Measurements from ENCODE around the gene C1orf53.

The C1orf53 gene

DNA sequence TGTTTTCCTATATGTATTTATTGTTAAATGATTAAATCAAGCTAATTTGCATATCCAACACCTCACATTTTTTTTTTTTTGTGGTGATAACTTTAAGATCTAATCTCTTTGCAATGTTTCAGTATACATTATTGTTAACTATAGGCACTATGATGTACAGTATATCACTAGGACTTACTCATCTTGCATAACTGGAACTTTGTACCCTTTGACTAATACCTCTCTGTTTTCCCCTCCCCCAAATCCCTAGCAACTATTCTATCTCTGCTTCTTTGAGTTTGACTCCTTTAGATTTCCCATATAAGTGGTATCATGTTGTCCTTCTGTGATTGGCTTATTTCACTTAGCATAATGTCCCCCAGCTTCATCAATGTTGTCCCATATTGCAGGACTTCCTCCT lies 9.7 kb upstream of the C1orf53 start:
- H3K27ac ChIP-seq (ENCODE audit: insufficient read depth in 1 of 2, low read depth in 1 of 2, low read length in 2 of 2, poor library complexity in 1 of 2, severe bottlenecking in 2 of 2), result no peak overlapping the region
- H3K4me3 ChIP-seq (ENCODE audit: control insufficient read depth in 1 of 7, extremely low read depth in 1 of 7, insufficient read depth in 4 of 7, low read depth in 2 of 7, low read length in 6 of 7), result no peak overlapping the region
- H3K36me3 ChIP-seq (ENCODE audit: control insufficient read depth in 4 of 4, insufficient read depth in 4 of 4, low read length in 3 of 4), result no peaks in the 10 kb centered on the region
- peaks cover 0 to 3% (median 0%) of the 10 kb centered on the region in 5 experiments for H3K9me3 ChIP-seq (ENCODE audit: control extremely low read depth in 1 of 5, control insufficient read depth in 4 of 5, insufficient read depth in 2 of 5, low read depth in 1 of 5, low read length in 4 of 5)
- CTCF ChIA-PET, result interaction anchor here (0.7 to 1.6 kb wide), 2 partner anchors 17 to 33 kb away, joined by 3 read pairs; no protein-coding TSS in a partner anchor
- H3K27me3 ChIP-seq (replicated peaks in 2 of 5; ENCODE audit: control insufficient read depth in 4 of 5, insufficient read depth in 5 of 5, low read length in 4 of 5), result peaks cover 0 to 6% (median 0%) of the 10 kb centered on the region in 5 experiments
- no peaks in the 10 kb centered on the region for H3K4me1 ChIP-seq (ENCODE audit: control extremely low read depth in 1 of 4, control insufficient read depth in 4 of 4, insufficient read depth in 4 of 4, low read length in 3 of 4)
- DNase-seq, result no peak
- POLR2A ChIA-PET, result no interaction called here

DNA sequence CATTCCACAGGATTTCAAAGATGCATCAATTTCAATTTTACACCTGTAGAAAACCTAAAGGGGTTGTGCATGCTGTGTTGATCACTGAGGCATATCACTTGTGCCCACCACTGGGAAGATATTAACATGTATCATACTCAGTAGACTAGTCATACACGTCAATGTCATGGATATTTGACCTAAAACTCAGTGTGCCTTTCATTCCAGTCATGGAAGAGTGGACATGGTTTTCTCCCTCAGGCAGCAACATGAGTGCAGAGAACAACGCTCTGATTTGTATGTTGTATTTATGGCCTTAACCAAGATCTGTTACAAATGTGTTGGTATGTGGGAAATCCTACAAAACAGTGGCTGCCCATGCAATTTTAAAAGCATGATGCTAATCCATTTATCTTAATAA lies 6.1 kb upstream of the C1orf53 start:
- no peak overlapping the region for H3K4me3 ChIP-seq (ENCODE audit: control insufficient read depth in 1 of 7, extremely low read depth in 1 of 7, insufficient read depth in 4 of 7, low read depth in 2 of 7, low read length in 6 of 7)
- H3K27me3 ChIP-seq (replicated peaks in 2 of 5; ENCODE audit: control insufficient read depth in 4 of 5, insufficient read depth in 5 of 5, low read length in 4 of 5), result peaks cover 0 to 27% (median 5%) of the 10 kb centered on the region in 5 experiments
- H3K4me1 ChIP-seq (ENCODE audit: control extremely low read depth in 1 of 4, control insufficient read depth in 4 of 4, insufficient read depth in 4 of 4, low read length in 3 of 4), result no peaks in the 10 kb centered on the region
- WGBS (ENCODE audit: insufficient coverage), result 100% methylated on average over 1 of the region's 2 CpGs
- CTCF ChIA-PET, result no interaction called here
- POLR2A ChIA-PET, result no interaction called here
- no peak for DNase-seq
- H3K27ac ChIP-seq (ENCODE audit: insufficient read depth in 1 of 2, low read depth in 1 of 2, low read length in 2 of 2, poor library complexity in 1 of 2, severe bottlenecking in 2 of 2), result no peak overlapping the region
- H3K36me3 ChIP-seq (ENCODE audit: control insufficient read depth in 4 of 4, insufficient read depth in 4 of 4, low read length in 3 of 4), result no peaks in the 10 kb centered on the region
- H3K9me3 ChIP-seq (ENCODE audit: control extremely low read depth in 1 of 5, control insufficient read depth in 4 of 5, insufficient read depth in 2 of 5, low read depth in 1 of 5, low read length in 4 of 5), result peaks cover 0 to 3% (median 0%) of the 10 kb centered on the region in 5 experiments

DNA sequence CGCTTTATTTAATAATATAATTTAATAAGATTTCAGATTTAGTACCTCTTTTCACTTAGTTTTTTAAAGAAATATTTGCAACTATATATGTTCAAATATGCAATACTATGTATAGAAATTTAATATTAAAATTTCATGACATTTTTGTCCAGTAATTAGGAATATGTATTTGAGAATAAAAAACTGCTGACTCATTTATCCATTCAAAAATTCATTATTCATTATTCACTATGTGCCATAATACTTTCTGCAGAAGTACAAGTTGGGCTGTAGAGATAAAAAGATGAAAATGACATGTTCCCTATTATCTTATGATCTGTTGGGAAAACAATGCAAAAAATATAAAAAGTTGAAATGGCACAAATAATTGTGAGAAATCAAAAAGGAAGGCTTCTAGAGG lies 3.4 kb upstream of the C1orf53 start:
- POLR2A ChIA-PET, result no interaction called here
- Histone ChIP-seq H3K4me3 (ENCODE audit: control insufficient read depth in 1 of 7, extremely low read depth in 1 of 7, insufficient read depth in 4 of 7, low read depth in 2 of 7, low read length in 6 of 7) (no peak overlapping the region), H3K9me3 (ENCODE audit: control extremely low read depth in 1 of 5, control insufficient read depth in 4 of 5, insufficient read depth in 2 of 5, low read depth in 1 of 5, low read length in 4 of 5) (peaks cover 0 to 3% (median 0%) of the 10 kb centered on the region in 5 experiments), H3K36me3 (ENCODE audit: control insufficient read depth in 4 of 4, insufficient read depth in 4 of 4, low read length in 3 of 4) (no peaks in the 10 kb centered on the region), H3K27me3 (replicated peaks in 2 of 5; ENCODE audit: control insufficient read depth in 4 of 5, insufficient read depth in 5 of 5, low read length in 4 of 5) (peaks cover under 1 to 48% (median 19%) of the 10 kb centered on the region in 5 experiments), H3K27ac (ENCODE audit: insufficient read depth in 1 of 2, low read depth in 1 of 2, low read length in 2 of 2, poor library complexity in 1 of 2, severe bottlenecking in 2 of 2) (no peak overlapping the region), H3K4me1 (ENCODE audit: control extremely low read depth in 1 of 4, control insufficient read depth in 4 of 4, insufficient read depth in 4 of 4, low read length in 3 of 4) (peaks cover 8 to 17% (median 12%) of the 10 kb centered on the region in 4 experiments)
- CTCF ChIA-PET, result no interaction called here
- WGBS (ENCODE audit: insufficient coverage), result no CpG with 5 or more reads among the region's 1 CpG
- DNase-seq, result no peak

DNA sequence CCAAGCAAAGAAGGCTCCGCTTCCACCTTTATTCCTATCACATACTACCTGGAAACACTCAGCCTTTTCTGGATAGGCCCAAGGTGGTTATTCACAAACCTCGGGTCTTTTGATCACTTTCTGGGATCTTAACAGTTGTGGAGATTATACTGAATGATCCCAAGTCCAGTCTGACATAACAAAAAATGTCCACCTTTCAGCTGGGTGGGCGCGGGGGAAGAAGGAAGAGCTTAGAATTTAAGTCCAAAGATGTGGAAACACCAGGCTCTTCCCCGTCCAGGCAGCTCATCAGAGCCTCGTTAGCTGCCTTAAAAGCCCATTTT lies 338 bp upstream of the C1orf53 start:
- peaks cover 7 to 77% (median 36%) of the 10 kb centered on the region in 5 experiments for H3K27me3 ChIP-seq (replicated peaks in 2 of 5; ENCODE audit: control insufficient read depth in 4 of 5, insufficient read depth in 5 of 5, low read length in 4 of 5)
- peak in 1 of 3 donors; percentile 49 for DNase-seq
- CTCF ChIA-PET, result interaction anchor here (1.9 to 11.3 kb wide), 3 partner anchors 17 to 287 kb away, joined by 8 to 136 read pairs (median 8); partner anchors contain the start of gene LHX9
- POLR2A ChIA-PET, result no interaction called here
- H3K4me3 ChIP-seq (ENCODE audit: control insufficient read depth in 1 of 7, extremely low read depth in 1 of 7, insufficient read depth in 4 of 7, low read depth in 2 of 7, low read length in 6 of 7), result peak overlapping the region; percentile 50 to 86 (median 77)
- WGBS (ENCODE audit: insufficient coverage), result 22% methylated on average over 6 of the region's 6 CpGs
- H3K27ac ChIP-seq (ENCODE audit: insufficient read depth in 1 of 2, low read depth in 1 of 2, low read length in 2 of 2, poor library complexity in 1 of 2, severe bottlenecking in 2 of 2), result no peak overlapping the region
- H3K4me1 ChIP-seq (ENCODE audit: control extremely low read depth in 1 of 4, control insufficient read depth in 4 of 4, insufficient read depth in 4 of 4, low read length in 3 of 4), result peaks cover 8 to 17% (median 12%) of the 10 kb centered on the region in 4 experiments
- no peaks in the 10 kb centered on the region for H3K36me3 ChIP-seq (ENCODE audit: control insufficient read depth in 4 of 4, insufficient read depth in 4 of 4, low read length in 3 of 4)
- H3K9me3 ChIP-seq (ENCODE audit: control extremely low read depth in 1 of 5, control insufficient read depth in 4 of 5, insufficient read depth in 2 of 5, low read depth in 1 of 5, low read length in 4 of 5), result no peaks in the 10 kb centered on the region

DNA sequence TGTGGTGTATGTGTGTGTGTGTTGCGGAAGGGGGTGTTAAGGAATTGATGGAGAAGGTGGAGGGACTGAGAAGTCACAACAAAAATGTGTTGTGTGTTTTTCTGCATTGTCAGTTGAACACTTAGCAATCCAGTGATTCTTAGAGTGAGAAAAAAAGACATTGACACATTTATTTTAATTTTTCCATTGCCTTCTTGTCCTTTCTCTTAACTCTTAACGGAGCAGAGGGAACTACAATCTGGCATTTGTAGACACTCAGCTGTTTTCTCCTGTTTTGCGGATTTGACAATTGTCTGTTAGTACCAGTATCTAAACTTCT lies 725 bp downstream of the C1orf53 start:
- H3K4me1 ChIP-seq (ENCODE audit: control extremely low read depth in 1 of 4, control insufficient read depth in 4 of 4, insufficient read depth in 4 of 4, low read length in 3 of 4), result peaks cover 8 to 17% (median 12%) of the 10 kb centered on the region in 4 experiments
- peak overlapping the region; percentile 17 to 86 (median 77) for H3K4me3 ChIP-seq (ENCODE audit: control insufficient read depth in 1 of 7, extremely low read depth in 1 of 7, insufficient read depth in 4 of 7, low read depth in 2 of 7, low read length in 6 of 7)
- H3K36me3 ChIP-seq (ENCODE audit: control insufficient read depth in 4 of 4, insufficient read depth in 4 of 4, low read length in 3 of 4), result no peaks in the 10 kb centered on the region
- no peak overlapping the region for H3K27ac ChIP-seq (ENCODE audit: insufficient read depth in 1 of 2, low read depth in 1 of 2, low read length in 2 of 2, poor library complexity in 1 of 2, severe bottlenecking in 2 of 2)
- CTCF ChIA-PET, result interaction anchor here (1.8 to 11.3 kb wide), 4 partner anchors 16 to 288 kb away, joined by 7 to 136 read pairs (median 8); partner anchors contain the start of gene LHX9
- no peaks in the 10 kb centered on the region for H3K9me3 ChIP-seq (ENCODE audit: control extremely low read depth in 1 of 5, control insufficient read depth in 4 of 5, insufficient read depth in 2 of 5, low read depth in 1 of 5, low read length in 4 of 5)
- POLR2A ChIA-PET, result no interaction called here
- H3K27me3 ChIP-seq (replicated peaks in 2 of 5; ENCODE audit: control insufficient read depth in 4 of 5, insufficient read depth in 5 of 5, low read length in 4 of 5), result peaks cover 8 to 83% (median 45%) of the 10 kb centered on the region in 5 experiments
- DNase-seq, result no peak
- 9% methylated on average over 3 of the region's 3 CpGs for WGBS (ENCODE audit: insufficient coverage)

DNA sequence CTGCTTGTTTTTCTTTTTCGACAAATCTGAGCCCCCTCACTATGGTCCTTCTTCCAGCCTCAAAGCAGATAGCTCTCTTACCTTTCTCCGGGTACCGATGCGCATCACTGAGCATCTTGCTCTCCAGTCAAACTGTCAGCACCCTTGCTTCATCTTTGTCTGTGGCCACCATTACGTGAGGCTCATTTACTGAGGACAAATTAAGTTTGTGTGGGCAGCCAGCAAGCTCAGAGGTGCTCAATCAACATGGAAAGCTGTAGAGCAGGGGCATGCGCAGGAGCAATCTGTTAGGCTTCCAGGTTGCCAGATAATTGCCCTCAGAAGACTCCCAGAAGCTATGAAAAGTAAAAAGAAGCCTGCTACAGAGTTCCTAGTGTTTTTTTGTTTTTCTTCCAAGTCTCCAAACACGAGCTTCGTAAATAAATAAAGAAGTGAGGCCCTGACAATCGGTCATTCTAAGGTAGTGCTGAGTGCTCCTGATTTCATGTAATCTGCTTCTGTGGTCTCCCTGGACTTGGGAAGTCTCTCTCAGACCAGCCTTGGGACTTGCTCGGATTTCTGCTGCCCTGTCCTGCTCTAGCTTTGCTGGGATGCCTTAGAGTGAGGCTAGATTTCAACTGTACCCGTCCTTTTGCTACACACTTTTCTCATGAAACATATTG lies 1.8 kb downstream of the C1orf53 start:
- Histone ChIP-seq H3K4me3 (ENCODE audit: control insufficient read depth in 1 of 7, extremely low read depth in 1 of 7, insufficient read depth in 4 of 7, low read depth in 2 of 7, low read length in 6 of 7) (no peak overlapping the region), H3K36me3 (ENCODE audit: control insufficient read depth in 4 of 4, insufficient read depth in 4 of 4, low read length in 3 of 4) (no peaks in the 10 kb centered on the region), H3K9me3 (ENCODE audit: control extremely low read depth in 1 of 5, control insufficient read depth in 4 of 5, insufficient read depth in 2 of 5, low read depth in 1 of 5, low read length in 4 of 5) (no peaks in the 10 kb centered on the region), H3K27me3 (replicated peaks in 2 of 5; ENCODE audit: control insufficient read depth in 4 of 5, insufficient read depth in 5 of 5, low read length in 4 of 5) (peaks cover 19 to 90% (median 56%) of the 10 kb centered on the region in 5 experiments), H3K4me1 (ENCODE audit: control extremely low read depth in 1 of 4, control insufficient read depth in 4 of 4, insufficient read depth in 4 of 4, low read length in 3 of 4) (peaks cover 8 to 20% (median 14%) of the 10 kb centered on the region in 4 experiments), H3K27ac (ENCODE audit: insufficient read depth in 1 of 2, low read depth in 1 of 2, low read length in 2 of 2, poor library complexity in 1 of 2, severe bottlenecking in 2 of 2) (no peak overlapping the region)
- POLR2A ChIA-PET, result no interaction called here
- DNase-seq, result peak in 1 of 3 donors; percentile 13
- WGBS (ENCODE audit: insufficient coverage), result 30% methylated on average over 9 of the region's 11 CpGs
- CTCF ChIA-PET, result interaction anchor here (1.8 to 11.3 kb wide), 5 partner anchors 15 to 289 kb away, joined by 7 to 136 read pairs (median 8); partner anchors contain the start of gene LHX9

DNA sequence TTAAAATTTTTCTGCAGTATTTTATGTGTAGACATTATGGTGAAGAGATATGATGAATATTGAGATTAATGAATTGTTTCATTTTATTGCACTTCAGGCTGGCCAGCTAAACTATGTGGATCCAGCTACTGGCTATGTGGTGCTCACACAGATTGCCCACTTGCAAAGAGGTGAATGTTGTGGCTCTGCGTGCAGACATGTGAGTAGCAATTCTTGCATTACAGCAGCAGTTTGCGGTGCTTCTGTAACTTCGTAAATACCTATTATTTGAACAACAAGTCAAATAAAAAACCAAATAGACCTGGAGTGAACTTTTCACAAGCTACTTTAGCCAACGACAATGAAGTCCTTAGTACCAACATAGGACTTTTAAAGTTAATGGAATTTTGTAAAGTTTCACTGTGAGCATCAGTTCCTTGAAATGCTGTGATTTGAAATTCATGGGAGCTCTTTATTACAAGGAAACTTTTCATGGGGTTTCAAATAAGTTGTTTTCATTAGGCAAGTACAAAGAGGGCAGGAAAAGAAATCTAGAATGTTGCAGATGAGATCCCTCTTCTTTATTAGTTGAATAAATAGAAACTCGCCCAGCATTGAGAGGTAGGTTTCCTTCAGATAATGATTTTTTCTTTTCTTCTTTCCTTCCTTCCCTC lies 3.4 kb downstream of the C1orf53 start:
- CTCF ChIA-PET, result interaction anchor here (0.5 to 11.3 kb wide), 4 partner anchors 13 to 290 kb away, joined by 3 to 136 read pairs (median 8); partner anchors contain the start of gene LHX9
- Histone ChIP-seq H3K27ac (ENCODE audit: insufficient read depth in 1 of 2, low read depth in 1 of 2, low read length in 2 of 2, poor library complexity in 1 of 2, severe bottlenecking in 2 of 2) (no peak overlapping the region), H3K9me3 (ENCODE audit: control extremely low read depth in 1 of 5, control insufficient read depth in 4 of 5, insufficient read depth in 2 of 5, low read depth in 1 of 5, low read length in 4 of 5) (no peaks in the 10 kb centered on the region), H3K4me3 (ENCODE audit: control insufficient read depth in 1 of 7, extremely low read depth in 1 of 7, insufficient read depth in 4 of 7, low read depth in 2 of 7, low read length in 6 of 7) (no peak overlapping the region), H3K36me3 (ENCODE audit: control insufficient read depth in 4 of 4, insufficient read depth in 4 of 4, low read length in 3 of 4) (no peaks in the 10 kb centered on the region), H3K4me1 (ENCODE audit: control extremely low read depth in 1 of 4, control insufficient read depth in 4 of 4, insufficient read depth in 4 of 4, low read length in 3 of 4) (peaks cover 8 to 21% (median 16%) of the 10 kb centered on the region in 4 experiments), H3K27me3 (replicated peaks in 2 of 5; ENCODE audit: control insufficient read depth in 4 of 5, insufficient read depth in 5 of 5, low read length in 4 of 5) (peaks cover 32 to 94% (median 66%) of the 10 kb centered on the region in 5 experiments)
- no peak for DNase-seq
- no CpG with 5 or more reads among the region's 5 CpGs for WGBS (ENCODE audit: insufficient coverage)
- POLR2A ChIA-PET, result no interaction called here
